COLO668 (cell line): ENCODE data around the gene TRAM2.

Source experiments
- DNase-seq: peaks from one replicate; lab custom pipeline; 2025; ENCODE audit not compliant: unreplicated experiment; lab: John Stamatoyannopoulos, UW

The TRAM2 gene

GRCh38 chr6:52595000-52595795 is 18.3 kb upstream of the TRAM2 start:
- DNase-seq = no peak

GRCh38 chr6:52594221-52594620 is 17.4 kb upstream of the TRAM2 start:
- no peak for DNase-seq

- no peak for DNase-seq
Measured at GRCh38 chr6:52591832-52592231, 15.0 kb upstream of the TRAM2 start.

GRCh38 chr6:52590152-52590891 is 13.5 kb upstream of the TRAM2 start:
- no peak for DNase-seq

GRCh38 chr6:52588710-52589091 is 11.8 kb upstream of the TRAM2 start:
- no peak for DNase-seq

- DNase-seq = no peak
Measured at GRCh38 chr6:52588087-52588709, 11.3 kb upstream of the TRAM2 start.

GRCh38 chr6:52587001-52587400 is 10.1 kb upstream of the TRAM2 start:
- no peak for DNase-seq

GRCh38 chr6:52584203-52584602 is 7.3 kb upstream of the TRAM2 start:
- no peak for DNase-seq

GRCh38 chr6:52582996-52583395 is 6.1 kb upstream of the TRAM2 start:
- DNase-seq = no peak

GRCh38 chr6:52582446-52582845 is 5.6 kb upstream of the TRAM2 start:
- no peak for DNase-seq

- no peak for DNase-seq
Measured at GRCh38 chr6:52580905-52581304, 4.0 kb upstream of the TRAM2 start.

- no peak for DNase-seq
Measured at GRCh38 chr6:52579006-52579660, 2.3 kb upstream of the TRAM2 start.

- no peak for DNase-seq
Measured at GRCh38 chr6:52577778-52578463, 1.1 kb upstream of the TRAM2 start.

- peak; percentile 68 for DNase-seq
Measured at GRCh38 chr6:52576392-52577021, 353 bp downstream of the TRAM2 start.

- DNase-seq = no peak
Measured at GRCh38 chr6:52576054-52576391, 837 bp downstream of the TRAM2 start.

GRCh38 chr6:52575502-52575892 is 1.4 kb downstream of the TRAM2 start:
- no peak for DNase-seq

- DNase-seq = no peak
Measured at GRCh38 chr6:52574709-52575501, 2.0 kb downstream of the TRAM2 start.

- no peak for DNase-seq
Measured at GRCh38 chr6:52573295-52573694, 3.6 kb downstream of the TRAM2 start.

- no peak for DNase-seq
Measured at GRCh38 chr6:52572536-52572935, 4.3 kb downstream of the TRAM2 start.
